CD4-positive, alpha-beta T cell (primary cell): Measurements from ENCODE around the gene TRPV2. TPM values are rescaled to one million over a fixed set of nuclear protein-coding genes. Genes with fewer than 3 reads are reported as not detected.

Experiments used
- ATAC-seq: fragments of 200-7000 bp; cut with Tn5 transposase; one replicate; pipeline ENCODE4 v1.10.0; 2022; ENCODE audit warnings: mild to moderate bottlenecking; ENCODE audit not compliant: poor library complexity
- CTCF ChIA-PET: fragments of 350-600 bp; sonication (Branson Sonifier 250); formaldehyde crosslinking; loops from one replicate; lab custom pipeline; 2021; ENCODE audit warnings: antibody characterized with exemption, inconsistent platforms; lab: Charles Lee
- POLR2A ChIA-PET: fragments of 350-600 bp; sonication (Branson Sonifier 250); formaldehyde crosslinking; loops from one replicate; lab custom pipeline; 2021; ENCODE audit warnings: antibody characterized with exemption, inconsistent platforms; lab: Charles Lee
- DNase-seq, 14 experiments: peaks; one replicate each; pipeline ENCODE4 v3.0.0-alpha.2; 2013 to 2020; ENCODE audit warnings: mixed read lengths in 2 of 14
- H3K27ac ChIP-seq, 2 donors: one replicate each; pipeline versions ENCODE4 v1.5.1 to v1.7.0; 2013; ENCODE audit warnings: low read length in 2 of 2, low read depth in 1 of 2, mild to moderate bottlenecking in 1 of 2
- H3K27me3 ChIP-seq, 2 experiments: 1 replicate in 1 of 2; 2 replicates in 1 of 2; pipeline versions ENCODE4 v1.6.1 to v1.7.0; 2013; ENCODE audit warnings: low read length in 2 of 2, control low read depth in 1 of 2, mild to moderate bottlenecking in 1 of 2, moderate library complexity in 1 of 2; ENCODE audit not compliant: insufficient read depth in 2 of 2, control insufficient read depth in 1 of 2
- H3K36me3 ChIP-seq: one replicate; pipeline ENCODE4 v1.6.1; 2013; ENCODE audit warnings: low read length, control low read depth; ENCODE audit not compliant: insufficient read depth
- H3K4me1 ChIP-seq: one replicate; pipeline ENCODE4 v1.6.1; 2013; ENCODE audit warnings: low read length, control low read depth; ENCODE audit not compliant: insufficient read depth
- H3K4me3 ChIP-seq: one replicate; pipeline ENCODE4 v1.5.1; 2013; ENCODE audit warnings: mild to moderate bottlenecking, low read length, moderate library complexity
- H3K9me3 ChIP-seq, 2 experiments: 1 replicate in 1 of 2; 2 replicates in 1 of 2; pipeline versions ENCODE4 v1.6.1 to v1.7.0; 2013; ENCODE audit warnings: low read length in 2 of 2, mild to moderate bottlenecking in 2 of 2, control low read depth in 1 of 2, moderate library complexity in 1 of 2; ENCODE audit not compliant: control insufficient read depth in 1 of 2, insufficient read depth in 1 of 2
- H3K27ac Mint-ChIP-seq: one replicate; pipeline ENCODE4 v1.8.0; 2020; ENCODE audit warnings: mixed read lengths
- H3K27me3 Mint-ChIP-seq: one replicate; pipeline ENCODE4 v1.8.0; 2021; ENCODE audit warnings: mixed read lengths
- H3K36me3 Mint-ChIP-seq: one replicate; pipeline ENCODE4 v1.8.0; 2021; ENCODE audit warnings: low read depth, mixed read lengths
- H3K4me1 Mint-ChIP-seq: one replicate; pipeline ENCODE4 v1.8.0; 2021; ENCODE audit warnings: low read depth, mixed read lengths
- H3K4me3 Mint-ChIP-seq: one replicate; pipeline ENCODE4 v1.8.0; 2020; ENCODE audit warnings: mild to moderate bottlenecking, mixed read lengths
- H3K9me3 Mint-ChIP-seq: one replicate; pipeline ENCODE4 v1.8.0; 2020; ENCODE audit warnings: mixed read lengths
- intact Hi-C, 2 experiments: fragments of 100-400 bp; cut with DNase I in 1 of 2; cut with micrococcal nuclease in 1 of 2; formaldehyde crosslinking; loops; one replicate each; pipeline versions ENCODE4 v1.15.1 to v1.9.0; 2023 to 2025; cut with DNase I, micrococcal nuclease
- total RNA-seq, 174 experiments: library from RNA in 2 of 174; stranded (reverse) in 2 of 174; gene quantifications; one replicate each; pipeline ENCODE4 v1.2.3 and lab custom pipeline; 2021 to 2026
- TF ChIP-seq, protein P1 (sequence below): fragments of 200-600 bp; IDR thresholded peaks from one replicate; pipeline ENCODE4 v1.8.0; 2022; ENCODE audit warnings: antibody characterized with exemption, mild to moderate bottlenecking

The TRPV2 gene
- total RNA-seq, 2 experiments from 2014 or later, result 42.8 to 45.2 TPM

DNA sequence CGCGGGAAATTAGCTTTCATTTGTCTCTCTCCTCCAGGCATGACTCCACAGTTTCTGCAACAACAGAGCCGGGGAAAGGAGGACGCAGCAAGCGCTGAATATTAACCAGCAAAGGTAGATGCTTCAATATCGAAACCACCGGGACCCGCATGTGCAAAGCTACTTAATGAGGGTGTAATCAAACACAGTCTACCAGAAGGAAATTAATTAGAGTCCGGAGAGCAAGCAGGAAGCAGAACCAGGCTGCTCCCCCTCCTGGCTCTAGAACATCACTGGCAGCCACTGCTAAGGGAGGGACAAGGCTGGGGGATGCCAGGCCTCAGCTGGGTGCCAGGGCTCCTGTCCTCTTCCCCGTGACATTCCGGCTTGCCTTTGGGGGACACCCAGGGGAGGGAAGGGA, 54.9 kb downstream of the TRPV2 start:
- H3K9me3 Mint-ChIP-seq, result no peaks in the 10 kb centered on the region
- TF ChIP-seq, protein P1, sequence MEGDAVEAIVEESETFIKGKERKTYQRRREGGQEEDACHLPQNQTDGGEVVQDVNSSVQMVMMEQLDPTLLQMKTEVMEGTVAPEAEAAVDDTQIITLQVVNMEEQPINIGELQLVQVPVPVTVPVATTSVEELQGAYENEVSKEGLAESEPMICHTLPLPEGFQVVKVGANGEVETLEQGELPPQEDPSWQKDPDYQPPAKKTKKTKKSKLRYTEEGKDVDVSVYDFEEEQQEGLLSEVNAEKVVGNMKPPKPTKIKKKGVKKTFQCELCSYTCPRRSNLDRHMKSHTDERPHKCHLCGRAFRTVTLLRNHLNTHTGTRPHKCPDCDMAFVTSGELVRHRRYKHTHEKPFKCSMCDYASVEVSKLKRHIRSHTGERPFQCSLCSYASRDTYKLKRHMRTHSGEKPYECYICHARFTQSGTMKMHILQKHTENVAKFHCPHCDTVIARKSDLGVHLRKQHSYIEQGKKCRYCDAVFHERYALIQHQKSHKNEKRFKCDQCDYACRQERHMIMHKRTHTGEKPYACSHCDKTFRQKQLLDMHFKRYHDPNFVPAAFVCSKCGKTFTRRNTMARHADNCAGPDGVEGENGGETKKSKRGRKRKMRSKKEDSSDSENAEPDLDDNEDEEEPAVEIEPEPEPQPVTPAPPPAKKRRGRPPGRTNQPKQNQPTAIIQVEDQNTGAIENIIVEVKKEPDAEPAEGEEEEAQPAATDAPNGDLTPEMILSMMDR, result no peak
- Histone ChIP-seq H3K27ac (no peak overlapping the region), H3K9me3 (no peaks in the 10 kb centered on the region), H3K4me1 (no peaks in the 10 kb centered on the region), H3K36me3 (no peaks in the 10 kb centered on the region), H3K4me3 (no peak overlapping the region), H3K27me3 (no peaks in the 10 kb centered on the region)
- ATAC-seq (no peak), DNase-seq (no peak)
- H3K27ac Mint-ChIP-seq, result no peak overlapping the region
- intact Hi-C loops, result no loop called here
- no peak overlapping the region for H3K4me3 Mint-ChIP-seq
- H3K4me1 Mint-ChIP-seq, result no peaks in the 10 kb centered on the region
- no peaks in the 10 kb centered on the region for H3K27me3 Mint-ChIP-seq
- CTCF ChIA-PET, result no interaction called here
- H3K36me3 Mint-ChIP-seq, result no peaks in the 10 kb centered on the region
- POLR2A ChIA-PET, result no interaction called here

DNA sequence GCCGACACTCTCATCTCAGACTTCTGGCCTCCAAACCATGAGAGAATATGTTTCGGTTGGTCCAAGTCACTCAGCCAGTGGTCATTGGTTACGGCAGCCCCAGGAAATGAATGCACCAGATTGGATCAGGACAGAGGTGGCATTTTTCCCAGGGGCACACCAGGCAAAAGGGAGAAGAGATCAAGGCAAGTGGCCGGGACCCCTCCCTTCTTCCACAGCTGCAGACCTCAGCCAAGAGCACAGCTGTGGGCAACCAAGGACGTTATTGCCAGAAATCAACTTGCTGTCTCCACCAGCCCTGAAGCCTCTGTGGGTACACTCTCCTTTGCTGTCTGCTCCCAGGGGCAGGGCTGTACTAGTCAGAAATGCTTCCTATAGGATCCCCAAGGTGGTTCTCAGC, 55.9 kb downstream of the TRPV2 start:
- Histone ChIP-seq H3K4me1 (no peaks in the 10 kb centered on the region), H3K9me3 (no peaks in the 10 kb centered on the region), H3K27ac (no peak overlapping the region), H3K27me3 (no peaks in the 10 kb centered on the region), H3K4me3 (no peak overlapping the region), H3K36me3 (no peaks in the 10 kb centered on the region)
- Mint-ChIP-seq H3K4me3 (no peak overlapping the region), H3K9me3 (no peaks in the 10 kb centered on the region), H3K36me3 (no peaks in the 10 kb centered on the region), H3K27me3 (no peaks in the 10 kb centered on the region), H3K27ac (no peak overlapping the region), H3K4me1 (no peaks in the 10 kb centered on the region)
- intact Hi-C loops, result no loop called here
- ATAC-seq (no peak), DNase-seq (no peak)
- POLR2A ChIA-PET, result no interaction called here
- CTCF ChIA-PET, result no interaction called here
- TF ChIP-seq, protein P1, result no peak

GRCh38 chr17:16472539-16472938, 57.2 kb downstream of the TRPV2 start:
- Histone ChIP-seq H3K9me3 (no peaks in the 10 kb centered on the region), H3K27ac (no peak overlapping the region), H3K36me3 (no peaks in the 10 kb centered on the region), H3K4me3 (no peak overlapping the region), H3K4me1 (no peaks in the 10 kb centered on the region), H3K27me3 (no peaks in the 10 kb centered on the region)
- Mint-ChIP-seq H3K27ac (no peak overlapping the region), H3K4me1 (no peaks in the 10 kb centered on the region), H3K4me3 (no peak overlapping the region), H3K9me3 (no peaks in the 10 kb centered on the region), H3K36me3 (no peaks in the 10 kb centered on the region), H3K27me3 (no peaks in the 10 kb centered on the region)
- DNase-seq, result no peak
- ChIA-PET CTCF (no interaction called here), POLR2A (no interaction called here)
- ATAC-seq, result no peak
- intact Hi-C loops, result no loop called here
- TF ChIP-seq, protein P1, result no peak
